Subcutaneous abdominal adipose tissue (tissue), 5 donors: Measurements from ENCODE around the gene CCDC157.
A peak's percentile ranks its signal among the peaks of the same experiment; 100 is the strongest.

Experiments
- H3K27ac ChIP-seq: one replicate; pipeline ENCODE4 v1.7.0; 2013; ENCODE audit warnings: low read depth, mild to moderate bottlenecking, inconsistent platforms, low read length, moderate library complexity
- H3K27me3 ChIP-seq, 5 donors: one replicate each; pipeline ENCODE4 v1.7.0; 2013; ENCODE audit warnings: low read length in 5 of 5, inconsistent platforms in 1 of 5; ENCODE audit not compliant: control insufficient read depth in 5 of 5, insufficient read depth in 4 of 5
- H3K36me3 ChIP-seq, 5 donors: one replicate each; pipeline ENCODE4 v1.7.0; 2013; ENCODE audit warnings: low read length in 5 of 5; ENCODE audit not compliant: control insufficient read depth in 5 of 5, insufficient read depth in 5 of 5
- H3K4me1 ChIP-seq, 5 donors: one replicate each; pipeline ENCODE4 v1.7.0; 2013; ENCODE audit warnings: low read length in 5 of 5, mild to moderate bottlenecking in 3 of 5, moderate library complexity in 1 of 5; ENCODE audit not compliant: control insufficient read depth in 5 of 5, insufficient read depth in 5 of 5
- H3K4me3 ChIP-seq, 5 donors: one replicate each; pipeline ENCODE4 v1.7.0; 2013; ENCODE audit warnings: low read length in 5 of 5, low read depth in 1 of 5
- H3K9ac ChIP-seq, 5 donors: one replicate each; pipeline ENCODE4 v1.7.0; 2013; ENCODE audit warnings: low read length in 5 of 5, mild to moderate bottlenecking in 4 of 5, moderate library complexity in 3 of 5
- H3K9me3 ChIP-seq, 5 donors: one replicate each; pipeline ENCODE4 v1.7.0; 2013; ENCODE audit warnings: low read length in 5 of 5; ENCODE audit not compliant: control insufficient read depth in 5 of 5
- donor health status: healthy.
- donor health status: healthy.
- donor health status: healthy.
- donor health status: healthy.
- donor health status: healthy.

CCDC157 gene

DNA sequence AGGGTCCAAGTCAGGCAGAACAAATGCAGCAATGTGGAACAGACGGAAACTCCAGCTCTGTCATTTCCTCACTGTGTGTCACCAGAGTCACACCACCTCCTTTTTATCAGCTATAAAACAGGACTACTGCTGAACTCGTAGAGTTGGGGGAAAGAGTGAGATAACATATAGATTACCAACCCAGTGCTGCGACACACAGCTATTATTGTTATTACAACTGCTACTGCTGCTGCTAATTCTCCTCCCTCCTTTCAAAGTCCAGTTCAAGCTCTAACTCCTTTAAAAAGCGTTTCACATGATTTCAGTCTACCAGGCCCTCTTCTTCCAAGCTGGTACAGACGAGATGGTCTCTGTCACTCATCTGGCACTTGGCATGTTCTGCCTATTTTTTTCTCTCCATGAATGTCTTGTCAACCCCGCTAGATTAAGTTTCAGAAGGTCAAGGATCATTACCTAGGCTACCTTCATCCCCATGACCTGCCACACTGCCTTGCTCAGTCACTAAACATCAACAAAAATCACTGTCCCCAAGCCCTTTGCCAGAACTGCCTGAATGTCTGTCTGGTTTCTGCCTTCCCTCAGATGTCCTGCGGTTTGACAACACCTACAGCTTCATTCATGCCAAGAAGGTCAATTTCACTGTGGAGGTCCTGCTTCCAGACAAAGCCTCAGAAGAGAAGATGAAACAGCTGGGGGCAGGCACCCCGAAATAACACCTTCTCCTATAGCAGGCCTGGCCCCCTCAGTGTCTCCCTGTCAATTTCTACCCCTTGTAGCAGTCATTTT lies 65.1 kb downstream of the CCDC157 start:
- H3K27ac ChIP-seq = peak overlapping the region; percentile 96
- H3K4me1 ChIP-seq = peaks cover 23 to 50% (median 46%) of the 10 kb centered on the region in 5 donors
- H3K4me3 ChIP-seq = peak overlapping the region in 1 of 5 donors; percentile 83
- H3K9me3 ChIP-seq = no peaks in the 10 kb centered on the region
- peaks cover 3 to 25% (median 14%) of the 10 kb centered on the region in 5 donors for H3K36me3 ChIP-seq
- peak overlapping the region in 4 of 5 donors; percentile 10 to 93 (median 64) for H3K9ac ChIP-seq
- H3K27me3 ChIP-seq = no peaks in the 10 kb centered on the region

DNA sequence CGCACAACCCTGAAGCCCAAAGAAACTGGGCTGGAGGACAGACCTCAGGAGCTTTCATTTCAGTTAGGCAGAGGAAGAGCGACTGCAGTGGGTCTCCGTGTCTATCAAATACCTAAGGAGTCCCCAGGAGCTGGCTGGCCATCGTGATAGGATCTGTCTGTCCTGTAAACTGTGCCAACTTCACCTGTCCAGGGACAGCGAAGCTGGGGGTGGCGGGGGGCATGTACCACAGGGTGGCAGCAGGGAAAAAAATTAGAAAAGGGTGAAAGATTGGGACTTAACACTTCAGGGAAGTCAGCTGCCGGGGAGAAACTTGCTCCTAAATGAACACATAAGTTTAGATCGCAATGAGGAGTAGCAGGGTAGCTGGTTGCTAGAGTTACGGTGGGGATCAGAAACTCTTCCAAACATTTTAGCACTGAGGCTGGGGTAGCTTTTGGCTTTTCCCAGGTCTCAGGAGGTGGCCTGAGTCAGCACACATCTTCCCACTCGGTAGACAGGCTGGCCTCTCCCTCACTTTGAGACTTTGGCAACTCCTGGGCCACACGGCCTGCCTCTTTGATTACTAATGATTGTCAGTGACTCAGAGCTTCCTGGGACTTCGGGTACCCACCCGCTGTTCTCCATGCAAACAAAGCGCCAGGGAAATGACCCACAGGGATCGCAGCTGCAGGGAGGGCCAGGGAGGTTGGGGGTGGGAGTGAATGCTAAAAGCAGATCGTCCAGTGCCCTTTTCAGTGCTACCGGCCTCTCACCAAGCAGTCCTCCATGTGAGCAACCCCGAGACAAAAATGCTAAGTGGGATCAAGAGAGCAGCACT lies 65.9 kb downstream of the CCDC157 start:
- peaks cover 23 to 50% (median 46%) of the 10 kb centered on the region in 5 donors for H3K4me1 ChIP-seq
- peak overlapping the region; percentile 96 for H3K27ac ChIP-seq

DNA sequence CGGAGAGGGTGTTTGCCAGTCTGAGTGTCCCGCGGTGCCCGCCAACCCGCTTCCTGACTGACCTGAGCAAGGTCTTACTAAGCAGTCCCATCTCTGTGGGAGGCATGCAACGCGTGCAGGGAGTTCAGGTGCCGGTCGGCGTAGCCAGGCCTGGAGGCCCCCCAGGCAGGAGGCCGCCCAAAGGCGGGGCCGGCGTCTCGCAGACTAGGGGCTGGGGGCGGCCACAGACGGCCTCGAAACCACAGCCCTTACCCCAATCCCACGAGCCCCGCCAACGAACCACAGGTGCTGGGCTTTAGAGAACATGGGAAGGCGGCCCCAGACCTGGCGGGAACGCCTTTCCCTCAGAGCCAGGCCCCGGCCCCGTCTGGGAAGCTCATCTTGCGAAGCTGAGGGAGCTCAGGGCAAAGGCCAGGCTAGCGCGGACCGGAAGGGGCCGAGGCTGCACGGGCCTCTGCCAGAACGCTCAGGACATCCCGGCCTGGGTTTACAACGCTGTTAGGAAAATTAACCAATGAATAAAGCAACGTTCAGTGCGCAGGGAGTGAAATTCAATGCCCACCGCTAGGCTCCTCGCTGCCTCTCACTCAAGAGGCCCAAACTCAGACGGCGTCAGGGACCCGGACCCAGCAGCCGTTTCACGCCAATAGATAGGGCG lies 66.6 kb downstream of the CCDC157 start:
- Histone ChIP-seq H3K9me3 (peaks cover 0 to 7% (median 0%) of the 10 kb centered on the region in 5 donors), H3K27ac (peak overlapping the region; percentile 96), H3K9ac (peak overlapping the region; percentile 56 to 93 (median 90)), H3K27me3 (no peaks in the 10 kb centered on the region), H3K4me1 (peaks cover 23 to 50% (median 46%) of the 10 kb centered on the region in 5 donors), H3K4me3 (peak overlapping the region; percentile 83 to 87 (median 83)), H3K36me3 (peaks cover 2 to 16% (median 8%) of the 10 kb centered on the region in 5 donors)

More for the DNA sequence above, 65.9 kb downstream of the CCDC157 start:
- peak overlapping the region; percentile 56 to 93 (median 90) for H3K9ac ChIP-seq
- H3K9me3 ChIP-seq = peaks cover 0 to 7% (median 0%) of the 10 kb centered on the region in 5 donors
- H3K27me3 ChIP-seq = no peaks in the 10 kb centered on the region
- H3K36me3 ChIP-seq = peaks cover 3 to 20% (median 9%) of the 10 kb centered on the region in 5 donors
- peak overlapping the region; percentile 83 to 87 (median 83) for H3K4me3 ChIP-seq

DNA sequence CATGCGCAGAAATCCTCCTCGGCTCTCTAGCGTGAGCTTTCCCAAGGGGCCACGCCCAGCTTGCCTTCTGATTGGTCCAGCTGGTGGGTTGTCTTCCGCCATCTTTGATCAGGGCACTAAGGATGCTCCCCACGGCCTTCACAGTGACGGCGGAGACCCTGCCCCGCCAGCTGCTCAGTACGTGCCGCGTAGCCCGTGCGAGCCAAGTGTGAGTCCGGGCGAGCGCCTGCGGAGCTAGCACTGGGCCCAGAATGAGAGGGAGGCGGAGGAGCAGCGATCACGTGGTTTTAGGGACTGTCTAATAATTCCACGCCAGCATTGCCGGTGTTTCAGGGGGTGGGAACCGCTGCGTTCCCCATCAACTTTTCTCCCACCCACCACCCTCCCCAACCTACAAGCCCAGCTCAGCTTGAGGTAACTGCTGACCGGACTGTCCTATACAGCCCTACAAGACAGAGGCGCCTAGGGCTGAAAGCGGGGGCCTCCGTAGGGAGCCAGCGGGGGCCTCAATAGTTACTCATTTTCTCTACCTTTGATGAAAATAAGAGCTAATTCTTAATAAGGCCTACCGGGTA lies 67.2 kb downstream of the CCDC157 start:
- Histone ChIP-seq H3K27ac (peak overlapping the region; percentile 96), H3K4me1 (peaks cover 23 to 50% (median 46%) of the 10 kb centered on the region in 5 donors), H3K9me3 (peaks cover 0 to 7% (median 0%) of the 10 kb centered on the region in 5 donors), H3K4me3 (peak overlapping the region; percentile 83 to 87 (median 83)), H3K36me3 (peaks cover 2 to 14% (median 5%) of the 10 kb centered on the region in 5 donors), H3K27me3 (no peaks in the 10 kb centered on the region), H3K9ac (peak overlapping the region; percentile 63 to 93 (median 90))

DNA sequence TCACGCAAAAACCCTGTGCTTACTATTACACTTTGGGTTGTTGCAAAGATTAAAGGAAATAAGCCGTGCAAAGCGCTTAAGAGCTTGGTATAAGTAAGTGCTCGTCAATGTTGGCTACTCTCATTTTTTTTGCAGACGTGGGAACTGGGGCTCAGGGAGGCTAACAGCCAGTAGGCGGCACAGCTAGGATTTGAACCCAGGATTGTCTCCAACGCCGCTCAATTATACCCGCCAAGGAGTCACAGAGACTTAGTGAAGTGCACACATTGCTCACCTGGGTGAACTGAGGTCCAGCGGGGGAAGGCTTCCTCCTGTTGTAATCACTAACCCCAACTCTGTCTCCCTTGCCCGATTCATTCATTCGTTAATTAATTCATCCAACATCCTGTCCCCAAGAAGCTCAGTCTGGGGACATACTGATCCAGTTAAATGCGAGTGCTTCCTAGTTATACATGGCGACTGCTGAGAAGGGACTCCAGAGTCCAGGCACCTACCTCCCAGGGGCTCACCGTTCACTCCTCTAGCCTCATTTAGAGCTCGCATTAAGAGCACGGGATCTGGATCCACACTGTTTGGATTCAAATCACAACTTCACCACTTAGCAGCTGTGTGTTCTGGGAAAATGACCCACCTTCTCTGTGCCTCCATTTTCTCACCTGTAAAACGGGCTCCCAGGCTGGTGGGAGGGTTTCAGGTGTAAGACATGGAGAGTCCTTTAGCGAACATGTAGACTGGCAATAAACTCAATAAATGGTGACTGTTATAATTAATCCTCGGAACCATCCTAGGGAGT lies 67.9 kb downstream of the CCDC157 start:
- peaks cover 0 to 7% (median 0%) of the 10 kb centered on the region in 5 donors for H3K9me3 ChIP-seq
- H3K27ac ChIP-seq = peak overlapping the region; percentile 96
- H3K4me3 ChIP-seq = peak overlapping the region; percentile 50 to 87 (median 83)
- H3K27me3 ChIP-seq = no peaks in the 10 kb centered on the region
- peak overlapping the region; percentile 63 to 75 (median 70) for H3K9ac ChIP-seq
- peaks cover 2 to 11% (median 5%) of the 10 kb centered on the region in 5 donors for H3K36me3 ChIP-seq
- H3K4me1 ChIP-seq = peaks cover 23 to 50% (median 46%) of the 10 kb centered on the region in 5 donors

- peaks cover 23 to 50% (median 46%) of the 10 kb centered on the region in 5 donors for H3K4me1 ChIP-seq
- peaks cover 1 to 9% (median 3%) of the 10 kb centered on the region in 5 donors for H3K36me3 ChIP-seq
- peak overlapping the region; percentile 61 to 73 (median 66) for H3K4me3 ChIP-seq
- H3K27me3 ChIP-seq = no peaks in the 10 kb centered on the region
- H3K9ac ChIP-seq = peak overlapping the region; percentile 48 to 78 (median 65)
- peaks cover 0 to 7% (median 0%) of the 10 kb centered on the region in 5 donors for H3K9me3 ChIP-seq
- H3K27ac ChIP-seq = peak overlapping the region; percentile 50
Measured at GRCh38 chr22:30425327-30425615, 68.5 kb downstream of the CCDC157 start.

DNA sequence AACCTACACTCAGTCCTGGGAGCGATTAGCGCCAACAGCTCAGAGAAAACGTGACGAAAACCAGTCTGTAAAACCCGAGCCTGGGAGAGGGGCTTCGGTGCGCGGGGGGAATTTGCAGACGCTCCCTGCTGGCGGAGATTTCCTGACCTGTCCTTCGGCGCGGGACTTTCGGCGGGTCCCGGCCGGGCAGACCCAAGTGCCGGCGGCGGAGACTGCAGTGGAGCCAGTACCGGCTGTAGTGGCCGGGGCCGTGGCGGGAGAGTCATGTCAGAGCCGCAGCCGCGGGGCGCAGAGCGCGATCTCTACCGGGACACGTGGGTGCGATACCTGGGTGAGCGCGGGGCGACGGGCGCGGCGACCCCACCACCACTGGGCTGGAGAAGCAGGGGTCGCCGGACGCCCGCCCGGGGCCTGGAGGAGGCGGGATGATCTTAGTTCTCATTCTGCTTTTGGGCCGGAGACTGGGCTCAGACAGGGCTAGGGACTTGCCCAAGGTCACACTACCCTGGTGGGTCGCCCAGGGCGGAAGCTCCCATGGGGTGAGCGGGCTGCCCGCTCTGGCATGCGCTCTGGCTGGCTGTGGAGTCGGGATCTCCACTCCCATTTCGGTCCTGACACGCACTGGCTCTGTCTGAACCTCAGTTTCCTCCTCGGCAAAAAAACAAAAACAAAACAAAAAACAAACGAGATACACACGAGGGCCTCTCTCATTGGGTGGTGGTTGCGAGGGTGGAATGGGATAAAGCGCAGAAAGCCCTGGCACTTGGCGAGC lies 69.0 kb downstream of the CCDC157 start, which contains the start of gene MTFP1:
Gene MTFP1 (plus strand): TSS at position 153 of the 772 bp plus-strand sequence. CDS start 112 bp downstream, at position 265.
- Histone ChIP-seq H3K4me3 (peak within 1 kb of the TSS; percentile 61 to 87 (median 83)), H3K27ac (peak within 1 kb of the TSS; percentile 96), H3K4me1 (peaks cover 23 to 50% (median 46%) of the 10 kb centered on the region in 5 donors), H3K27me3 (no peaks in the 10 kb centered on the region), H3K9ac (peak within 1 kb of the TSS; percentile 48 to 78 (median 70)), H3K36me3 (peaks cover 0 to 7% (median 0%) of the 10 kb centered on the region in 5 donors), H3K9me3 (peaks cover 0 to 7% (median 0%) of the 10 kb centered on the region in 5 donors)
